Hepatocyte (in vitro differentiated cells): ENCODE results near the gene RHBDD3. TPM values are rescaled to one million over a fixed set of nuclear protein-coding genes. Genes with fewer than 3 reads are reported as not detected.

ENCODE experiments used
- DNase-seq: peaks from one replicate; pipeline ENCODE4 v3.0.0-alpha.2; 2016; ENCODE audit warnings: low spot score
- H2AFZ ChIP-seq: fragments of 200-600 bp; sonication (generic); 2 replicates; pipeline ENCODE4 v1.6.0; 2016; ENCODE audit warnings: antibody characterized with exemption, mild to moderate bottlenecking
- H3K27ac ChIP-seq: fragments of 200-600 bp; sonication (generic); 2 replicates; pipeline ENCODE4 v1.5.1; 2016; ENCODE audit warnings: mild to moderate bottlenecking
- H3K27me3 ChIP-seq: fragments of 200-600 bp; sonication (generic); 2 replicates; pipeline ENCODE4 v1.6.1; 2016
- H3K36me3 ChIP-seq: fragments of 200-600 bp; sonication (generic); replicated peaks from 2 replicates; pipeline ENCODE4 v1.5.1; 2016; ENCODE audit warnings: low read depth; ENCODE audit not compliant: insufficient read depth
- H3K4me1 ChIP-seq: fragments of 200-600 bp; sonication (generic); 2 replicates; pipeline ENCODE4 v1.5.1; 2016; ENCODE audit warnings: mild to moderate bottlenecking, moderate library complexity; ENCODE audit not compliant: insufficient read depth
- H3K4me2 ChIP-seq: fragments of 200-600 bp; sonication (generic); 2 replicates; pipeline ENCODE4 v1.6.0; 2016
- H3K4me3 ChIP-seq: fragments of 200-600 bp; sonication (generic); 2 replicates; pipeline ENCODE4 v1.5.1; 2016; ENCODE audit warnings: mild to moderate bottlenecking
- H3K79me2 ChIP-seq: fragments of 200-600 bp; sonication (generic); 2 replicates; pipeline ENCODE4 v1.6.0; 2017; ENCODE audit warnings: mild to moderate bottlenecking
- H3K9me2 ChIP-seq: fragments of 200-600 bp; sonication (generic); replicated peaks from 2 replicates; pipeline ENCODE4 v1.6.0; 2017; ENCODE audit warnings: mild to moderate bottlenecking; ENCODE audit not compliant: insufficient read depth
- H3K9me3 ChIP-seq: fragments of 200-600 bp; sonication (generic); 2 replicates; pipeline ENCODE4 v1.5.1; 2016; ENCODE audit warnings: low read depth, mild to moderate bottlenecking
- H4K20me1 ChIP-seq: fragments of 200-600 bp; sonication (generic); 2 replicates; pipeline ENCODE4 v1.6.0; 2016; ENCODE audit warnings: mild to moderate bottlenecking; ENCODE audit not compliant: insufficient read depth, poor library complexity, severe bottlenecking
- CTCF ChIP-seq: fragments of 200-600 bp; sonication (generic); IDR thresholded peaks from 2 replicates; pipeline ENCODE4 v1.5.1; 2016; ENCODE audit warnings: antibody characterized with exemption, mild to moderate bottlenecking; ENCODE audit not compliant: poor library complexity
- EZH2 ChIP-seq: fragments of 200-600 bp; sonication (generic); IDR thresholded peaks from 2 replicates; pipeline ENCODE4 v1.6.1; 2016; ENCODE audit warnings: antibody characterized with exemption, mild to moderate bottlenecking, borderline replicate concordance
- EZH2phosphoT487 ChIP-seq: fragments of 200-600 bp; sonication (generic); IDR thresholded peaks from one replicate; pipeline ENCODE4 v1.6.1; 2018; ENCODE audit warnings: antibody characterized with exemption, mild to moderate bottlenecking, low read depth, moderate library complexity; ENCODE audit not compliant: unreplicated experiment, severe bottlenecking
- whole genome bisulfite sequencing: methylation state at CpG from one replicate; pipeline ENCODE4 v1.1.6; 2016; ENCODE audit warnings: low lambda C conversion rate; ENCODE audit errors: missing lambda C conversion rate; 5-methylcytosine and 5-hydroxymethylcytosine counted together
- polyA plus RNA-seq: library from polyadenylated mRNA; unstranded; fragments of >200 nt; fragmentation: Nextera tagmentation; extraction: Ambion mirVana; gene quantifications from 2 replicates; pipeline ENCODE4 v1.2.1, GENCODE V29; 2016
- total RNA-seq: library from RNA; depleted of rRNA; stranded (reverse); fragments of >200 nt; gene quantifications from 2 replicates; pipeline ENCODE4 v1.2.3, GENCODE V29; 2014

RHBDD3 gene
- total and polyA plus RNA-seq, 2 experiments from 2014 or later, result 27.2 to 46.7 TPM

DNA sequence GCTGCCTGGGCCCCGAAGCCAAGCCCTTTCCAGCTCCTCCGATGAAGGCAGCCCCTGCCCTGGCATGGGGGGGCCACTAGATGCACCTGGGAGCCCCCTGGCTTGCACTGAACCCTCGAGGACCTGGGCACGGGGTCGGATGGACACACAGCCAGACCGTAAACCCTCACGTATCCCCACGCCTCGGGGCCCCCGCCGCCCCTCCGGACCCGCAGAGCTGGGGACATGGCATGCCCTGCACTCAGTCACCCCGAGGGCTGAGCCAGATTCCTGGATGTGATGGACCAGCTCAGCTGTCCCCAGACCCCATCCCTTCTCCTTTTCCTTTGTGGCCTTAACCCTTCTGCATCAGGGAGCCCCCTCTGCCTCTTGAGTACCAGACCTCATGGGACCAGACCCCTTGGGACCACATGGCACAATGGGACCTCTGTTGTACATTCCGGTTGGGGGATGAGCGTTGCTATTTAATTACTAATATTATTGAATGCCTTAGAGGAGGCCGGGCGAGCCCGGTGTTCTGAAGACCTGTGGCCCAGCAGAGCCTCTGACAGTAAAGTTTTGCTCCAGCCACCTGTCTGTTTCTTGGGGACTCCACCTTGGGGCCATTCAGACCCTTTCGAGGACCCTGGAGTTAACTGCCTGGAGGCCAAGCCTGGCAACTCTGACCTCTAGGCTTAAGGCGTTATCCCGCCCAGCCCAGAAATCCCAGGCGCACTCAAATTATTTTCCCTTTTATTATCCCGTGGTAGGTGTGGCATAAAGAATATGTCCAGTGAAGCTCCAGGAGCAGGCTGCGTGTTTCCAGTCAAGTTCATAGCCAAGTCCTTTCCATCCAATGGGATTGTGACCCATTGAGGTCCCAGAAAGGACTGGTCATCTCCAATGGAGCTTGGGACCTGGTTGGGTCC, 44.7 kb upstream of the RHBDD3 start:
- Histone ChIP-seq H3K27me3 (peaks cover 37% of the 10 kb centered on the region), H2AFZ (no peak overlapping the region), H3K36me3 (no peaks in the 10 kb centered on the region), H3K4me2 (no peak overlapping the region), H3K79me2 (peaks cover 5% of the 10 kb centered on the region), H3K27ac (no peak overlapping the region), H4K20me1 (no peaks in the 10 kb centered on the region), H3K4me1 (peaks cover 18% of the 10 kb centered on the region), H3K9me3 (no peaks in the 10 kb centered on the region), H3K4me3 (no peak overlapping the region), H3K9me2 (no peaks in the 10 kb centered on the region)
- DNase-seq, result no peak
- WGBS, result 95% methylated on average over 21 of the region's 25 CpGs
- TF ChIP-seq CTCF, result no peak
- no peak for TF ChIP-seq EZH2
- no peak for TF ChIP-seq EZH2phosphoT487

GRCh38 chr22:29311464-29312217, 43.9 kb upstream of the RHBDD3 start:
- no peaks in the 10 kb centered on the region for H3K9me2 ChIP-seq
- no peak overlapping the region for H3K27ac ChIP-seq
- DNase-seq, result no peak
- H2AFZ ChIP-seq, result no peak overlapping the region
- H3K4me3 ChIP-seq, result no peak overlapping the region
- no peaks in the 10 kb centered on the region for H3K36me3 ChIP-seq
- H3K4me2 ChIP-seq, result no peak overlapping the region
- 90% methylated on average over 35 of the region's 50 CpGs for WGBS
- H4K20me1 ChIP-seq, result no peaks in the 10 kb centered on the region
- H3K9me3 ChIP-seq, result no peaks in the 10 kb centered on the region
- H3K79me2 ChIP-seq, result peaks cover 10% of the 10 kb centered on the region
- H3K27me3 ChIP-seq, result peaks cover 36% of the 10 kb centered on the region
- no peak for TF ChIP-seq EZH2phosphoT487
- no peak for TF ChIP-seq CTCF
- no peak for TF ChIP-seq EZH2
- peaks cover 18% of the 10 kb centered on the region for H3K4me1 ChIP-seq

DNA sequence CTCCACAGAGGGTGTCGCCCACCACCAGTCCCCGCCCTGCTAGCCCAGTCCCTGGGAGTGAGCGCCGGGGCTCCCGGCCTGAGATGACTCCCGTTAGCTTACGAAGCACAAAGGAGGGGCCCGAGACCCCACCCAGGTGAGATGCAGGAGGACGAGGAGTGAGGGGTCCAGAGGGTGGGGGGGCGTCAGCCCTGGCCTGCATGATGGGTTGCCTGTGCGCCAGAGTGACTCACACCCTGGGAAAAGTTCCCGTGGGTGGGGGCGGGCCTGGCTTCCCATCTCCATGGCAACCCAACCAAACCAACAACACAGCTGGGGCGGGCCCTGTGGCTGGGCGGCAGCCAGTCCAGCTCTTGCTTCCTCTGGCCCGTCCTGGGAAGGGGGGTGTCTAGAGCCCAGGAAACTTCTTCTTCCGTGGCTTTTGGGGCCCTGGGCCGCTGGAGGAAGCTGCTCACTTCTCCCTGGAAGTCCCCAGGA, 43.1 kb upstream of the RHBDD3 start:
- H3K36me3 ChIP-seq, result no peaks in the 10 kb centered on the region
- 41% methylated on average over 13 of the region's 18 CpGs for WGBS
- peaks cover 10% of the 10 kb centered on the region for H3K79me2 ChIP-seq
- peaks cover 29% of the 10 kb centered on the region for H3K27me3 ChIP-seq
- no peak overlapping the region for H3K4me3 ChIP-seq
- peak overlapping the region; percentile 16 for H3K4me2 ChIP-seq
- no peaks in the 10 kb centered on the region for H3K9me3 ChIP-seq
- H4K20me1 ChIP-seq, result no peaks in the 10 kb centered on the region
- H2AFZ ChIP-seq, result no peak overlapping the region
- H3K4me1 ChIP-seq, result peaks cover 18% of the 10 kb centered on the region
- no peaks in the 10 kb centered on the region for H3K9me2 ChIP-seq
- H3K27ac ChIP-seq, result no peak overlapping the region
- peak; percentile 97 for DNase-seq
- TF ChIP-seq CTCF, result no peak
- no peak for TF ChIP-seq EZH2phosphoT487
- no peak for TF ChIP-seq EZH2
